HG02981 (cell line): Measurements from ENCODE around the gene ZNF573.
"Not testable (repeated sequence)": the region's sequence is repeated elsewhere in the genome, so short reads cannot be mapped to it uniquely, and the experiment has no call there.

Experiments used
- ATAC-seq: cut with Tn5 transposase; IDR thresholded peaks from one replicate; pipeline ENCODE4 v1.9.1; 2021; ENCODE audit warnings: mild to moderate bottlenecking, moderate library complexity; ENCODE audit not compliant: unreplicated experiment

Gene ZNF573

DNA sequence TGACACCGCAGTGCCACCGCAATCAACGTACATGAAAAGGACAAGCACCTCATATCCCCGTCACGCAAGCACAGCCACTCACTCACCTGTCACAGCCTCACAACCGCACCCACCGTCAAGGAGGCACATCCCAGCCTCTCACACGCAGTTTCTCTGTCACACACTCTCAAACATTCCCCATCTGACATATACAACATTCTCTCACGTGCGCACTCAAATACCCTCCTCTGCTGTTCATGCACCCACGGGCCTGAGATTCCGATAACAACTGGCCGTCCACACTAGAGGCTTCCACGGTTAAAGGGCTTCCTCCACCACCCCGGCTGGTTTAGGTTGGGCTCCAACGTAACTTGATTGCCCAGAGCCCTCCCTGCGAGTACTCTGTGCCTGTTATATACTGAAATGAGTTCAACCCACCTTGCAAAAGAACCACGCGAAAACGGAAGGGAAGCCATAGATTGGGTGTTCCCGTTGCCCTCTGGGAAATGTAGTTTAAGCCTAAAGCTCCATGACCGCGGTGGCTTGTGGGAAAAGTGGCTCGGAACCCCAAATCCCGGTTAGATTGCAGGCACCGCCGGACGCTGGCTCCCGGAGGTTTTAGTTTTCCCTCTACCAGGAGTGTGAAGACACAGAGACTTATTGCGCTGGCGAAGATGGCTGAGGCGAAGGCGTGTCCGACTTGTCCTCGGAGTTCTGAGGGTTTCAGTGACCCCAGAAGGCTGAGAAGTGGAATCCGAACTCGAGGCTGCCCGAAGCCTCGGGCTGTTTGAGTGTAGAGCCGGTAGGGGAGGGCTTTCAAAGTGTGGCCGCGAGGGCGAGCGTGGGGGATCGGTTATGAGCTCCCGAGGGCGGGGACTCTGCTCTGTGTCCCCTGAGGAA lies at the start of gene ZNF573:
TSS of gene ZNF573 (minus strand) at position 460 of the 879 bp plus-strand sequence. CDS start 5,857 bp downstream, outside the sequence.
- ATAC-seq, result peak; percentile 77

DNA sequence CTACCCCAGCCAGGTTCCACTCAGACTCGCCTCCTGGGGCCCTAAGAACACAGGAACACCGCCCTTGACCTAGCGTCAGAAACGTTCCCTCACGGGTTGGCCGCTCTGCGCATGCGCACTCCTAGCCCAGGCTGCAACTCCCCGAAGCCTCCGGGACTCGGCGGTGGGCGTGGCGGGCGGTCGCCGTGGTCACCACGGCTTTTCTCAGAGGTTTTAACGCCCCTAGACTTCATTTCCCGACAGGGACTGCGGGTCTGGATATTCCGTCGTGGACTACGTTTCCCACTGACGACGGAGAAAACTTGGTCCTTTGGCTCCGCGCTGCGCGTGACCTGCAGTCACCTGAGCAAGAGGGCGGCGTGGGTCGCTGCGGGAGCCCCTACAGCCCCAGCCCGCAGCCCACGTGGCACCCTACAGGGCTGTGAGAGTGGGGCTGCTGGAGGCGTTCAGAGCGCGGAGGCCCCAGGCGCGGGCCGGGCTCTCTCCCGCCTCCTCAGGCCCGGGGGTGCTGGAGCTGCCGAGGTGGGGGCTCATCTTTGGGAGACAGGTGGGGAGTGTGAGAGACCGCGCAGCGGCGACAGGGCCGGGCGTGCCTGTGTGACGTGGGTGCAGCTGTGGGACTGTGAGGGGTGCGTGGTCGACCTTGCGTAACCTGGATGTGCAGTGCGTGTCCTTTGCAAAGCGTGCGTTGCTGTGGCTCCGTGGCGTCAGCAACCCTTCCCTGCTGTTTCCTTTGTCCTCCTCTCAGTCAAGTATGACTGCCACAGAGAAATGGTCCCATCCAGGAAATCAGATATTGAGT lies 38.0 kb upstream of the ZNF573 start:
- no peak for ATAC-seq

DNA sequence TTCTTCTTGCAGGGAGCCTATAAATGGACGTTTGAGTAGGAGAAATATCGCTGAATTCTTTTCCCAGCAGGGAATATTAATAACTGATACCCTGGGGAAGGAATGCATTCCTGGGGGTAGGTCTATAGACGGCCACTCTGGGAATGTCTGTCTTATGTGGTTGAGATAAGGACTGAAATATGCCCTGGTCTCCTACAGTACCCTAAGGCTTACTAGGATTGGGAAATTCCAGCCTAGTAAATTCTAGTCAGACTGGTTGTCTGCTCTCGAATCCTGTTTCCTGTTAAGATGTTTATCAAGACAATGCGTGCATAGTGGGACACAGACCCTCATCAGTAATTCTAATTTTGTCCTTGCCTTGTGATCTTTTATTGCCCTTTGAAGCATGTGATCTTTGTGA lies 36.2 kb upstream of the ZNF573 start:
- not testable (repeated sequence) for ATAC-seq

DNA sequence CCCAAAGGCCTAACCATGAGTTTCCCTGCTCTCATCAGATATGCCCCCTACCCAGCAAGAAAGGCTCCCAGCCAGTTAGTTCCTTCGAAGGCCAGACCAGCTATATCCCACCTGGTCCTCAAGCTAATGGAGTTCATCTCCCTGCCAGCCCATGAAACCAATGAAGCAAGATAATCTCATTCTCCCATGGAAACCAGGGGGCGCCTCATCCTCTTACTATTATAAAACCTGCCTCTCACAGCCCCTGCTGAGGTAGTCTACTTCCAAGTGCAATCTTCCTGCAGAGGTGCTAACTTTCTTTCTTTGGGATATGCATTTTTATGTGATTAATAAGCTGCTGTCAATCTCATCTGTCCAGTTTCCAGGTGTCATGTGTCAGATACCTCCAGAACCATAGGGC lies 34.0 kb upstream of the ZNF573 start:
- no peak for ATAC-seq

DNA sequence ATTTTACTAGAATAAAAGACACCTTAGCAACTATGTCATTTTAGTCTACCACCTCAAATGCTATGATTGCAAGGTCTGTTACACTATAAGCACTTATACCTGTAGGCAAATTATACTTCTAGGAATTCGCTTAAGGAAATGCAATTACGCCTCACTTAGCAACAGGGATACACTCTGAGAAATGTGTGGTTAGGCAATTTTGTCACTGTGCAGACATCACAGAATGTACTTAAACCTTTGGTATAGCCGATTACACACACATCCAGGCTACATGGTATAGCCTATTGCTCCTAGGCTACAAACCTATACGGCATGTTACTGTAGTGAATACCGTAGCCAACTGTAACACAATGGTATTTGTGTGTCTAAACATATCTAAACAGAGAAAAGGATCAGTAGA lies 30.0 kb upstream of the ZNF573 start:
- no peak for ATAC-seq

DNA sequence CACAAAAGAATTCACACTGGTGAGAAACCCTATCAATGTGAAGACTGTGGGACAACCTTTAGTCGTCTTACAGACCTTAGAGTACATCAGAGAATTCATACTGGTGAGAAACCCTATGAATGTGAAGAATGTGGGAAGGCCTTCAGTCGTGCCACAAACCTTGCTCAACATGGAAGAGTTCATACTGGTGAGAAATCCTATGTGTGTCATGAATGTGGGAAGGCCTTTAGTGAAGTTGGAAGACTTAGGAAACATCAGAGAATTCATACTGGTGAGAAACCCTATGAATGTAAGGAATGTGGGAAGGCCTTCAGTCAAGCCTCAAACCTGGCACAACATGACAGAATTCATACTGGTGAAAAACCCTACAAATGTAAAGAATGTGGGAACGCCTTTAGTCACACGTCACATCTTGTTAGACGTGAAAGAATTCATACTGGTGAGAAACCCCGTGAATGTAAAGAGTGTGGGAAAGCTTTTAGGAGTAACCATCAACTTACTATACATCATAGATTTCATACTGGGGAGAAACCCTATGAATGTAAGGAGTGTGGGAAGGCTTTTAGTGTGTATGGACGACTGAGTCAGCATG lies 24.0 kb upstream of the ZNF573 start:
- no peak for ATAC-seq

DNA sequence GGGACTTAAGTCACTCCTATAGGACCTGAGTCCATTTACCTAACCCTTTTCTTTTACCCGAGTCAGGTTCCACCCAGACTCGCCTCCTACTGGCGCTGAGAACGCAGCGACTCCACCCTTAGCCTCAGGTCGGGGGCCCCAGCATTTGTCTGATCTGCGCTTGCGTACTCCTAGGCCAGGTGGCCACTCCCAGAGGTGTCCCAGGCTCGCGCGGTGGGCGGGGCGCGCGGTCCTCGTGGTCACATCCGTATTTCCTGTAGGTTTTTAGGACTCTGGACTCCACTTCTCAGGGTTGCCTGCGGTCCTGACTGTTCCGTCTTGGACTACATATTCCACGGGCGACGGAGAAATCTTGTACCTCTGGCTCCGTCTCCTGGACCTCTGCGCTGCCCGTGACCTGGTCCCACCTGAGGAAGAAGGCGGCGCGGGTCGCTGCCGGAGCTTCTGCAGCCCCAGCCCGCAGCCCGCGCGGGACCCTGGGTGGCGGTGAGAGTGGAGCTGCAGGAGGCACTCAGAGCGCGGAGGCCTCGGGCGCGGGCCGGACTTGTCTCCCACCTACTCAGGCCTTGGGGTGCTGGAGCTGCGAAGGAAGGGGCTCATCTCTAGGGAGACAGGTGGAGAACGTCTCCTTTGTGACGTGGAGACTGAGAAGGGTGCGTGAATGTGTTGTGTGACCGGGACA lies 11.0 kb upstream of the ZNF573 start:
- ATAC-seq, result no peak

DNA sequence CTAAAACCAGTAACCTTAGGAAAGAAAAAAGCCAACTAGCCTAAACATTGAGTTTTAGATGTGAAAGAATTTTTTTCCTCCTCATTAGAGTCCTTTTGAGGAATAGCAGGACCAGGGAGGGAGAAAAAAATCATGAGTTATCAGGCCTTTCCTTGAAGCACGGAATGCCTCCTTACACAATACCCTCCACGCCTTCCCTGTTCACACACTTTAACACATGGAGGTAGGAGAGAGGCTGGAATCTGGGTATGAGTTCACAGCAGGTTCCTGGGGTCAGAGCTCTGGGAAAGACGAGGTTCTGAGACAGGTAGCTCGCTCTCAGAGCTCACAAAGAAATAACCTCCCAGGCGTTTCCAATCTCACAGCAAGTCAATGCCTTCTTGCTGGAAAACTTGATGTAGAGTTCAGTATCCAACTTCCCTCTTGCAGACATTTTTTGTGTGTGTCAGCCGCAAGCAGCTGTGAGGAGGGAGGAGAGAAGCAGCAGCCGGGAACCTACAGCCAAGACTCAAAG lies 716 bp downstream of the ZNF573 start:
- no peak for ATAC-seq

DNA sequence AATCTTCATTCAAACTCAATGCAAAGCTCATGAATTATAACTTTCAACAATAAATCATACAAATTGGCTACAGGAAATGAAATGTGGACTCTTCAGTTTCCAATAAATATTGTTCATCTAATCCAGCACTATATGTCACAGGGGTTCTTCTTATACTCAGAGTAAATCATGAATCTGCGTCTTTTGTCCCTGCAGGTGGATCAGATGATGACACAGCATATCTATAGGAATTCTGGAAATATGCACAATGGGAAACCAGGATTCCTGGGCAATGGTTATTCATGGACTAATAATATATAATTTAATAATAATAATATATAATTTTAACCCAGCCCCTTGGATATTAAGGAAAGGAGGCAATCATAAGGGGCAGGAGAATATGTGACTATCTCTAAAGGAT lies 8.4 kb downstream of the ZNF573 start:
- no peak for ATAC-seq

DNA sequence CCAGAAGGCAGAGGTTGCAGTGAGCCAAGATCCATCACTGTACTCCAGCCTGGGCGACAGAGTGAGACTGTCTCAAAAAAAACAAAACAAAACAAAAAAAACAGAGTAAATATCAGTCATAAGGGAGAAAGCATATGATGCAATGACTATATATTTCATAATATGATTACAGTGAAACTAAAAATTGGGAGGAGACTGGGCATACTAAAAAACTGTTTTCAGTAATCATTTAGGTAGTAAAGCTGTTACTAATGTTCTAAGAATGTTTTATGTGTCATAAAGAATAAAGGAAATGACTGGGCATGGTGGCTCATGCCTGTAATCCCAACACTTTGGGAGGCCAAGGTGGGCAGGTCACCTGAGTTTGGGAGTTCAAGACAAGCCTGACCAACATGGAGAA lies 15.9 kb downstream of the ZNF573 start:
- ATAC-seq, result no peak

DNA sequence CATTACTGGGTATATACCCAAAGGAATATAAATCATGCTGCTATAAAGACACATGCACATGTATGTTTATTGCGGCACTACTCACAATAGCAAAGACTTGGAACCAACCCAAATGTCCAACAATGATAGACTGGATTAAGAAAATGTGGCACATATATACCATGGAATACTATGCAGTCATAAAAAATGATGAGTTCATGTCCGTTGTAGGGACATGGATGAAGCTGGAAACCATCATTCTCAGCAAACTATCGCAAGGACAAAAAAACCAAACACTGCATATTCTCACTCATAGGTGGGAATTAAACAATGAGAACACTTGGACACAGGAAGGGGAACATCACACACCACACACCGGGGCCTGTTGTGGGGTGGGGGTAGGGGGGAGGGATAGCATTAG lies 21.7 kb downstream of the ZNF573 start:
- not testable (repeated sequence) for ATAC-seq

DNA sequence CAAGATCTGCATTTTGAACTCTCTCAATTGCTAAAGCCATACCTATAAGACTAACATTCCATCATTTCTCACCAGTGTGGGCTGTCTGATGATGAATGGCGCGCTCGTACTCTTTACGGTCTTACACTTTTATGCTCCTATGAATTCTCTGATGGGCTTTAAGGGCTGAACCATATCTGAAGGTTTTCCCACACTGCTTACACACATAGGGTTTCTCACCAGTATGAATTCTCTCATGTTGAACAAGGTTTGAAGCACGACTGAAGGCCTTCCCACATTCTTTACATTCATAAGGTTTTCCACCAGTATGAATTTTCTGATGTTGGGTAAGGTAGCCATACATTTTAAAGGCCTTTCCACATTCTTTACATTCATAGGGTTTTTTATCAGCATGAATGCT lies 41.0 kb downstream of the ZNF573 start:
- no peak for ATAC-seq

DNA sequence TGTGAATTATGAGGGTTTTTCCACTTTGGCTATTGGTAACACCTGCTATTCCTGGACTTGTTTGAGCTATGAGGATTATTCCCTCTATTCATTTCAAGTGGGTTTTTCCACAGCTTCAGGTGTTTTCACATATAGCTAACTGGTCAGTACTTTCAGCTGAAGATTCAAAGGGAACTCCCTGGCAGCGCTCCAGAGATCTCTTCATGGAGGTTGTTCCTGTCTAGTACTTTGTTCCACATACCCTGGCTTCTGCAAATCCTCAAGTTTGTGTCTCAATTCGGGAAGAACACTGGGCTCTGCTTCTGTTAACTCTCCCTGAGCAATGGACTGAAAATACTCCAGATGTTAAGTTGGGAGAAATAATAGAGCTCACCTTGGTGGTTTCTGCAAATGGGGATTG lies 54.2 kb downstream of the ZNF573 start:
- no peak for ATAC-seq

DNA sequence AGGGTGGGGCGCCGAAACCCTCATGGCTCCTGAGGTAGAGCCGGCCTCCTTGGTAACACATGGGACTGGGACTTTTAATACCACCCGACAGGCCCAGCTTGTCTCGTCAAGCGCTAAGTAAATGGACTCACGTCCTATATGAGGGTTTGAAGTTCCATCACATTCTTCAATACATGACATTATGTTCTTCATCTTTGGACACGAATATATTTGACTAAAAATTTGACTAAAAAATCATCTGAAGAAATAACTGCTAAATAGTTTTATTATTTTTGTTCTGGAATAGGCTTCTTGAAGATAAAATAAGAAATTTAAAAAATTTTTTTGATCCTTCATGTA lies 59.5 kb downstream of the ZNF573 start:
- no peak for ATAC-seq

DNA sequence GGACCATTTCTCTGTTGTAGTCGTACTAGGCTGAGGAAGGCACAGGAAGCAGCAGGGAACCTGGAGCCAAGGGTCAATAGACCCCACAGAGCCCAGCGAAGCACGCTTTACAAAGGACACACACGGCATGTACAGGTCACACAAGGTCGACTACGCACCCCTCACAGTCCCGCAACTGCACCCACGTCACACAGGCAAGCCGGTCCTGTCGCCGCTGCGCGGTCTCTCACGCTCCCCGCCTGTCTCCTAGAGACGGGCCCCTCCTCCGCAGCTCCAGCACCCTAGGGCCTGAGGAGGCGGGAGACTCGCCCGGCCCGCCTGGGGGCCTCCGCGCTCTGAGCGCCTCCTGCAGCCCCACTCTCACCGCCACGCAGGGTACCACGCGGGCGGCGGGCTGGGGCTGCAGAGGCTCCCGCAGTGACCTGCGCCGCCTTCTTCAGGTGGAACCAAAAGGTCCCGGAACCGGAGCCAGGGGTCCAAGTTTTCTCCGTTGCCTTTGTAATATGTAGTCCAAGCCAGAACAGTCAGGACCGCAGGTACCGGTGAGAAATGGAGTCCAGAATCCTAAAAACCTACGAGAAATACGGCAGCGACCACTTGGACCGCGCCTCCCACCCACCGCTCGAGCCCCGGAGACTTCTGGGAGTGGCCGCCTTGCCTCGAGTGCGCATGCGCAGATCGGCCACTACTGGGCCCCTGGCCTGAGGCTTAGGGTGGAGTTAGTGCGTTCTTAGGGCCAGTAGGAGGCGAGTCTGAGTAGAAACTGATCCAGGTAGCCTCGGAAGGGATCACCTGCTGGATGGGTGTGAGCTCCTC lies 60.1 kb downstream of the ZNF573 start, which contains the start of gene ZNF607:
TSS of gene ZNF607 (minus strand) at position 651 of the 816 bp plus-strand sequence. CDS start 8,143 bp downstream, outside the sequence.
- peak; percentile 91 for ATAC-seq

DNA sequence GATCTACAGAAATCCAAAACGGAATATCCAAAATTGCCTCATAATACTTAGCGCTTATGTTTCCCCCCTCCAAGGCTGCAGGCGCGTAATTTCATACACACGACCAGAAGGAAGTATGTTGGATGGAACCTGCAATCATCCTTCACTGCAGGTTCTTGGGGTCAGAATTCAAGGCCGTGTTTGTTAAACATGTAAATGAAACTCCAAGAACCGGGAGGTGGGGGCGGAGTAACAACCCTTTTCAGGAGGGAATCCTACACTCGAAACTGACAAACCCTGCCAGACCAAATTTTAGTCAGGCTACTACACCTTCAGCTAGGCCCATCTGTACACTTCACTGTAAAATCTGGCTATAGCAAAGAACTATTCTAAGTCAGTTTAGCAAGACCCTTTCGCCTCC lies 61.1 kb downstream of the ZNF573 start:
- ATAC-seq, result no peak

DNA sequence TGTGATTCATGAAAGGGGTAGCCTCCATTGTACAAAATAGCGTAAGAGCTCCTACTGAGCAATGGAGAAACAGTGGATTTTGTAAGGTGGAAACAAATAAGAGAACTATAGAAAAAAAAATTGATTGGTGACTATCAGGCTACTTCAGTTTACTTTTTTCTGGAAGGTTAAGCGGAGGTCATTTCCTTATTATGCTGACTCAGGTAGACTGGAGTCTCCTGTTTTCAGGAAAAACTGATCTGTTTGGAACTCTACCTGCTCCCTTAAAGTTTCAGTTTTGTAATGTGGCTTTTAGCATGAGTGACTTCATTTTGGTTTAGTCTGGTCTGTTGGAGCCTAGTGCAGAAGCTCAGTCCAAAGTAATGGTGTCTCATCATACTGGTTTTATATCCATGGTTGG lies 63.2 kb downstream of the ZNF573 start:
- ATAC-seq, result no peak

DNA sequence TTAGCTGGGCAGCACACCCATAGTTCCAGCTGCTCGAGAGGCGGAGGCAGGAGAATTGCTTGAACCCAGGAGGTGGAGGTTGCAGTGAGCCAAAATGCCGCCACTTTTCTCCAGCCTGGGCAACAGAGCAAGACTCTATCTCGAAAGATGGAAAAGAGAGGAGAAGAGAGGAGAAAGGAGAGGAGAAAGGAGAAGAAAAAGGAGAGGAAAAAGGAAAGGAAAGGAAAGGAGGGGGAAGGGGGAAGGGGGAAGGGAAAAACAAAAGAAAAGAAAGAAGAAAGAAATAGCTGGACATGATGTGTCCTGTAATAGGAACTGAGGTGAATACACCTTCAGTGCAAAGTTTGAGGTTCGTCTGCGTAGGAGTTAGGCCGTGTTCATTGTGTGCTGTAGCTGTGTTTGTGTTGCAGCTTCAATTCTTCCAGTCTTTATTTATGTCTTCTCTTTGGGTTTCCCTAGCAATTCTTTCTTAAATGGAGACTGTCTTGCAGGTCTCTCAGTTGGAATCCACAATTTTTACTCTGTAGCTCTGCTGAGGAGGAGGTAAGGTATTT lies 73.3 kb downstream of the ZNF573 start:
- ATAC-seq, result no peak

DNA sequence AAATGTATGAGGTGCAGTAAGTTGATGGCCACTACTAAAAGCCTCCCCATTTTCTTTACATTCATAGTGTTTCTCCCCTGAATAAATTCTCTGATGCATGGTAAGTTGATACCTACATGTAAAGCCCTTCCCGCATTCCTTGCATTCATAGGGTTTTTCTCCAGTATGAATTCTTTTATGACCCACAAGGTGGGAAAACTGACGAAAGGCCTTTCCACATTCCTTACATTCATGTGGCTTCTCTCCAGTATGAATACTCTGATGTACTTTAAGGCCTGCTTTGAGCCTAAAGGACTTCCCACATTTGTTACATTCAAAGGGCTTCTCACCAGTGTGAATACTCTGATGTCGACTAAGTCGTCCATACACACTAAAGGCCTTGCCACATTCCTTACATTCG lies 80.3 kb downstream of the ZNF573 start:
- ATAC-seq, result no peak

DNA sequence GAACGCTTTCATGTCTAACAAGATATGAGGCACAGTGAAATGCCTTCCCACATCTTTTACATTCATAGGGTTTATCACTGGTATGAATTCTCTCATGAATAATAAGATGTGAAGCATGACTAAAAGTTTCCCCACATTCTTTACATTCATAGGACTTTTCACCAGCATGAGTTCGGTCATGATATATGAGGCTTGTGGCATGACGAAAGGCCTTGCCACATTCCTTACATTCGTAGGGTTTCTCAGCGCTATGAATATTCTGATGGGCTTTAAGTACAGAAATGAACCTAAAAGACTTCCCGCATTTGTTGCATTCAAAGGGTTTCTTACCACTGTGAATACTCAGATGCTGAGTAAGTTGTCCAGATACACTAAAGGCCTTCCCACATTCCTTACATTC lies 81.2 kb downstream of the ZNF573 start:
- ATAC-seq, result no peak
